K562 (cell line): ENCODE results near the gene GAB2. TPM values are rescaled to one million over a fixed set of nuclear protein-coding genes. Genes with fewer than 3 reads are reported as not detected.
A peak's percentile ranks its signal among the peaks of the same experiment; 100 is the strongest.

Source experiments
- ATAC-seq: fragments of 200-7000 bp; cut with Tn5 transposase; 3 replicates; pipeline ENCODE4 v1.9.1; 2020; ENCODE audit warnings: moderate library complexity
- BruUV-seq: library from RNA; stranded (reverse); fragments of 400-500 nt; replicated peaks from 2 replicates; lab custom pipeline; 2021; lab: Mats Ljungman, UMichigan
- CTCF ChIA-PET: fragments of 300-600 bp; formaldehyde crosslinking; extraction: SDS; loops from one replicate; lab custom pipeline; 2021; ENCODE audit warnings: low intra/inter-chr PET ratio; lab: Yijun Ruan, JAX
- POLR2A ChIA-PET: fragments of 300-600, 350-650 bp; sonication (Branson Sonifier 250); formaldehyde crosslinking; extraction: SDS; loops from one replicate; lab custom pipeline; 2021; ENCODE audit warnings: antibody characterized with exemption, inconsistent platforms; lab: Yijun Ruan, JAX
- DNase-seq, 4 experiments: peaks; one replicate each; pipeline versions ENCODE4 v3.0.0 to v3.0.0-alpha.2; 2011 to 2018; ENCODE audit warnings: low spot score in 3 of 4, mixed read lengths in 3 of 4; ENCODE audit errors: extremely low read depth in 1 of 4
- FAIRE-seq: peaks from 2 replicates; lab custom pipeline; 2011; peaks lifted over from hg19 to GRCh38; lab: Jason Lieb, UNC
- H2AFZ ChIP-seq: 2 replicates; pipeline ENCODE4 v1.6.0; 2011; ENCODE audit warnings: low read depth, low read length, control low read depth, inconsistent platforms
- H3K27ac ChIP-seq: fragments of 200-600 bp; 3 replicates; pipeline ENCODE4 v1.8.0; 2011; ENCODE audit warnings: low read depth, mild to moderate bottlenecking, control low read depth, inconsistent platforms, low read length, moderate library complexity, mixed read lengths; ENCODE audit errors: extremely low read depth
- H3K27me3 ChIP-seq, 2 experiments: fragments of 300-600 bp in 1 of 2; 2 replicates in 1 of 2; 3 replicates in 1 of 2; pipeline versions ENCODE4 v1.6.0 to v1.8.0; 2011; ENCODE audit warnings: inconsistent platforms in 2 of 2, low read length in 2 of 2, mild to moderate bottlenecking in 1 of 2, mixed read lengths in 1 of 2, moderate library complexity in 1 of 2; ENCODE audit not compliant: control insufficient read depth in 2 of 2, insufficient read depth in 2 of 2
- H3K36me3 ChIP-seq: fragments of 300-600 bp; 3 replicates; pipeline ENCODE4 v1.8.0; 2011; ENCODE audit warnings: mild to moderate bottlenecking, low read length, inconsistent platforms; ENCODE audit not compliant: control insufficient read depth, insufficient read depth
- H3K4me1 ChIP-seq, 2 experiments: fragments of 200-600 bp in 1 of 2; replicated peaks in 1 of 2; 2 replicates in 1 of 2; 3 replicates in 1 of 2; pipeline versions ENCODE4 v1.5.1 to v1.8.0; 2011; ENCODE audit warnings: inconsistent platforms in 2 of 2, low read length in 2 of 2, mild to moderate bottlenecking in 1 of 2, mixed read lengths in 1 of 2, moderate library complexity in 1 of 2; ENCODE audit not compliant: control insufficient read depth in 2 of 2, insufficient read depth in 2 of 2
- H3K4me2 ChIP-seq: 2 replicates; pipeline ENCODE4 v1.6.1; 2011; ENCODE audit warnings: low read length, control low read depth, inconsistent platforms, mixed read lengths; ENCODE audit not compliant: insufficient read depth
- H3K4me3 ChIP-seq: fragments of 200-600 bp; sonication (generic), shearing (Covaris generic); 2 replicates; pipeline ENCODE4 v1.5.1; 2016; ENCODE audit warnings: control low read depth, inconsistent platforms
- H3K79me2 ChIP-seq: fragments of 200-600 bp; 3 replicates; pipeline ENCODE4 v1.8.0; 2011; ENCODE audit warnings: low read length, inconsistent platforms; ENCODE audit not compliant: control insufficient read depth, insufficient read depth
- H3K9ac ChIP-seq, 2 experiments: 2 replicates each; pipeline versions ENCODE4 v1.6.0 to v1.6.1; 2011; ENCODE audit warnings: low read depth in 2 of 2, low read length in 2 of 2, control low read depth in 1 of 2, inconsistent platforms in 1 of 2, mild to moderate bottlenecking in 1 of 2, mixed read lengths in 1 of 2; ENCODE audit not compliant: insufficient read depth in 1 of 2
- H3K9me1 ChIP-seq: one replicate; pipeline ENCODE4 v1.6.0; 2011; ENCODE audit warnings: inconsistent platforms, mild to moderate bottlenecking, low read length, moderate library complexity; ENCODE audit not compliant: control insufficient read depth, insufficient read depth
- H3K9me3 ChIP-seq: replicated peaks from 2 replicates; pipeline ENCODE4 v1.5.1; 2011; ENCODE audit warnings: low read depth, low read length, inconsistent platforms; ENCODE audit not compliant: control insufficient read depth, insufficient read depth
- H4K20me1 ChIP-seq: replicated peaks from 2 replicates; pipeline ENCODE4 v1.6.1; 2011; ENCODE audit warnings: low read length, inconsistent platforms, mixed read lengths; ENCODE audit not compliant: control insufficient read depth, insufficient read depth
- CHD2 ChIP-seq: IDR thresholded peaks from 2 replicates; pipeline ENCODE4 v1.6.1; 2011; ENCODE audit warnings: low read depth, low read length
- FOS ChIP-seq: IDR thresholded peaks from 3 replicates; pipeline ENCODE4 v1.6.1; 2011; ENCODE audit not compliant: insufficient read length; ENCODE audit errors: extremely low read depth
- FOSL1 ChIP-seq: fragments of 200-800 bp; sonication (Bioruptor generic); conservative IDR thresholded peaks from 2 replicates; pipeline ENCODE4 v1.6.1; 2016; ENCODE audit warnings: missing genetic modification characterization, missing compliant biosample characterization
- JUND ChIP-seq, 2 experiments: IDR thresholded peaks; 2 replicates in 1 of 2; 3 replicates in 1 of 2; pipeline ENCODE4 v1.6.1; 2011; ENCODE audit warnings: borderline replicate concordance in 2 of 2, low read depth in 2 of 2, low read length in 2 of 2, improper control_type of control experiment in 1 of 2, missing biosample characterization in 1 of 2, missing genetic modification characterization in 1 of 2, missing genetic modification reagents in 1 of 2
- POLR2B ChIP-seq: fragments of 450-650 bp; IDR thresholded peaks from 2 replicates; pipeline ENCODE4 v1.6.1; 2018; ENCODE audit warnings: low read depth; ENCODE audit not compliant: partially characterized antibody
- ZNF24 ChIP-seq: fragments of 450-650 bp; IDR thresholded peaks from 2 replicates; pipeline ENCODE4 v1.6.1; 2016
- WGBS: fragments of 100-300 bp; shearing (Covaris generic); methylation state at CpG from one replicate; pipeline ENCODE4 v1.1.6; 2016; ENCODE audit warnings: low coverage, mixed read lengths; ENCODE audit not compliant: insufficient coverage; ENCODE audit errors: missing lambda C conversion rate; 5-methylcytosine and 5-hydroxymethylcytosine counted together
- in situ Hi-C: fragments of 300-500 bp; cut with MboI; formaldehyde crosslinking; loops from 4 replicates; pipeline ENCODE4 v1.15.0; 2018; ENCODE audit warnings: inconsistent platforms, mixed read lengths
- intact Hi-C: fragments of 100-400 bp; cut with micrococcal nuclease; formaldehyde crosslinking; loops from 2 replicates; pipeline ENCODE4 v1.14.2; 2022
- polyA plus RNA-seq, 8 experiments: library from polyadenylated mRNA; depleted of rRNA in 4 of 8; stranded (reverse) in 5 of 8; unstranded in 3 of 8; fragments of >200 nt; fragmentation: Nextera tagmentation in 2 of 8; fragmentation: Illumina TruSeq in 1 of 8; extraction: Ambion mirVana in 2 of 8; extraction: Trizol in 1 of 8; gene quantifications; 2 replicates each; pipeline versions ENCODE4 v1.2.1 to v1.2.3, GENCODE V29; 2011 to 2014; ENCODE audit warnings: inconsistent platforms in 1 of 8, missing spikeins in 1 of 8
- total RNA-seq, 7 experiments: library from RNA; depleted of rRNA in 6 of 7; stranded (reverse); fragments of >200 nt in 6 of 7; fragmentation: Illumina TruSeq in 2 of 7; extraction: Trizol in 2 of 7; gene quantifications; 2 replicates each; pipeline versions ENCODE4 v1.2.1 to v1.2.3, GENCODE V29; 2011 to 2021; ENCODE audit warnings: low replicate concordance in 1 of 7
- TF ChIP-seq, protein P1 (sequence below): sonication (generic); formaldehyde crosslinking; IDR thresholded peaks from 2 replicates; pipeline ENCODE4 v1.8.0; 2022; ENCODE audit warnings: missing genetic modification reagents, mild to moderate bottlenecking, moderate library complexity, borderline replicate concordance

GAB2 gene
- total and polyA plus RNA-seq, 9 of the 15 experiments (the other 6 are each of a cell fraction or from before 2014, with no cell fraction given) = 2.3 to 35.2 (median 16.1) TPM

DNA sequence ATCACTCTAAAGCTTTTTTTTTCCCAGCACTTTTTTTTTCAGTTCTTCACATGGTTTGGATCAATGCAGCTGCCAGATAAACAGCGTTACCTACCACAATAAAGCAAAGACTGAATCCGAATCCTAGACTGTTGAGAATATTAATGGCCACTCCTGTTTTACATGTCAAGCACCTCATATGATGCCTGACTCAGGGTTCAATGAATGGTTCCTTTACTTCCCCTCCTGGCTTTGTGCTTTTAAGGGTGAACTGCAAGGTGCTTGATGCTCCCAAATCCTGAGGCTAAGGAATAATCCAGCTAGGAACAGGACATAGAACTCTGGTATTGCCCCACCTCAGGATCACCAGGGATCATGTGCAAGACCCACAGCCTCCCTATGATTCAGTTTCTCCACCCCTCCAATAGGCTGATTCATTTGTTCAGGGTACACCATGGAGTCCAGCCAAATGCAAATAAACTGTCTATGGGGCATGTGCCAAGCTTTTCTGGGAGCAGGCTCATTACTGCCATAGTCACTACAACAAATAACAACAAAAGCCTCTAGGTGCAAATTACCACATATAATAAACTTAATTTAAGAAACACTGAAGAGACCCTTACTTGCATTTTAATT, 104.3 kb downstream of the GAB2 start:
- no peaks in the 10 kb centered on the region for H3K27me3 ChIP-seq
- FAIRE-seq (no peak), DNase-seq (no peak), ATAC-seq (peak; percentile 7; the same call in 2 of the 3 replicates)
- peak overlapping the region in 1 of 2 experiments; percentile 22; a peak in 1 of 4 replicates for H3K9ac ChIP-seq
- ChIA-PET CTCF (no interaction called here), POLR2A (interaction anchor here (0.7 kb wide), 1 partner anchor 116 kb away, joined by 3 read pairs; no protein-coding TSS in a partner anchor)
- no peak overlapping the region; the same call in 1 of the 2 replicates for H3K4me2 ChIP-seq
- peak overlapping the region; percentile 76; the same call in 1 of the 3 replicates for H3K27ac ChIP-seq
- peak overlapping the region; percentile 52; the same call in 1 of the 2 replicates for H2AFZ ChIP-seq
- H3K9me3 ChIP-seq = no peaks in the 10 kb centered on the region
- H3K4me1 ChIP-seq = peaks cover 13 to 53% of the 10 kb centered on the region in 2 experiments
- H3K36me3 ChIP-seq = no peaks in the 10 kb centered on the region
- in situ Hi-C loops (no loop called here), intact Hi-C loops (no loop called here)
- 74% methylated on average over 2 of the region's 2 CpGs for WGBS
- H4K20me1 ChIP-seq = no peaks in the 10 kb centered on the region
- TF ChIP-seq CHD2 (no peak), FOSL1 (tag) (peak; percentile 66), JUND (IDR thresholded peaks at IDR 0.05; ENCODE audit: borderline replicate concordance, low read depth, low read length) (peak; percentile 50; the same call in 1 of the 2 replicates), JUND (tag; IDR thresholded peaks at IDR 0.05; ENCODE audit: borderline replicate concordance, low read depth, low read length) (no peak), FOS (no peak), POLR2B (no peak), ZNF24 (0 out of 2 replicates have a peak, but pooled peaks have one; percentile 48)
- TF ChIP-seq, protein P1, sequence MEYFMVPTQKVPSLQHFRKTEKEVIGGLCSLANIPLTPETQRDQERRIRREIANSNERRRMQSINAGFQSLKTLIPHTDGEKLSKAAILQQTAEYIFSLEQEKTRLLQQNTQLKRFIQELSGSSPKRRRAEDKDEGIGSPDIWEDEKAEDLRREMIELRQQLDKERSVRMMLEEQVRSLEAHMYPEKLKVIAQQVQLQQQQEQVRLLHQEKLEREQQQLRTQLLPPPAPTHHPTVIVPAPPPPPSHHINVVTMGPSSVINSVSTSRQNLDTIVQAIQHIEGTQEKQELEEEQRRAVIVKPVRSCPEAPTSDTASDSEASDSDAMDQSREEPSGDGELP (CRISPR knock-in tag) = no peak
- H3K9me1 ChIP-seq = no peaks in the 10 kb centered on the region
- BruUV-seq = no TSS peak
- peaks cover 79% of the 10 kb centered on the region for H3K79me2 ChIP-seq
- no peak overlapping the region for H3K4me3 ChIP-seq
